Measurements from ENCODE around the gene IL17REL.
A peak's percentile ranks its signal among the peaks of the same experiment; 100 is the strongest.
"Not testable (repeated sequence)": the region's sequence is repeated elsewhere in the genome, so short reads cannot be mapped to it uniquely, and the experiment has no call there.

Gene IL17REL

DNA sequence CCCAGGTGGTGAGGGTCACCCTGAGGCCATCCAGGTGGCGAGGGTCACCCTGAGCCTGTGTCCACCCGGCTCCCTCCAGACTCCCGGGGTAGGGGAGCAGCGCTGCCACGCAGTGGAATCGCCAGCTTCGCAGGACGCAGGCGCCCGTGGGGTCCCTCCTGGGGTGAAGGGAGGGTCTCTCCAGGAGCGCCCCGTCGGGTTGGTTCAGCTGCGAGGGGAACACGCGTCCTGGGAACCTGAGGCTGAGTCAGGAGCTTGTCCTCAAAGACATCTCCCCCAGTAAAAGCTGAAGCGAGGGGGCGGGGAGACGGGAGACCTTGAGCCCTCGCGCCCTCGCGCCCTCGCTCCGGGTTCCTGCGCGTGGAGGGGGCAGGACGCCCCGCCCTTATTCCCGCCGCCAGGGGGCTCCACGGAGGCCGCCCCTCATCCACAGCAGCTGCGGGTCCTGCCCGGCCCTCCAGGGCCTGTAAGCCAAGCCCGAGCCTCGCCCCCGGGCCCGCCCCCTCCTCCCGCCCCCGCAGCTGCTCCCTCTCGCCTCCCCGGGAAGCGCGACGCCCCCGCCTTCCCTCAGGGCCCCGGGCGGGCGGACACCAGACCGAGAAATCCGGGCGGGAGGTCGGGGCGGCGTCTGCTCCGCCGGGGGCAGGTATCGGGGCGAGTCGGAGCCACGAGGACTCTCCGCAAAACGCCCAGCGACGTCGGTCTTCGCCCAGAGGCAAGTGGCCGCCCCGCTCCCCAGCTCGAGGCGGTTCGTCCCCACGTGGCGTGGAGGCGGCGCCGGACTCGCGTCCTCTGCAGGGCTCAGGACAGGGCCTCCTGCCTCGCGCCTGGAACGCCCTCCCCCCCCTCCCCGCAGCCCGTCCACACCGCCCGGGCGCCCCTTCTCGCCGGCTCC lies 29.2 kb downstream of the IL17REL start:
- peak; percentile 49 for DNase-seq

DNA sequence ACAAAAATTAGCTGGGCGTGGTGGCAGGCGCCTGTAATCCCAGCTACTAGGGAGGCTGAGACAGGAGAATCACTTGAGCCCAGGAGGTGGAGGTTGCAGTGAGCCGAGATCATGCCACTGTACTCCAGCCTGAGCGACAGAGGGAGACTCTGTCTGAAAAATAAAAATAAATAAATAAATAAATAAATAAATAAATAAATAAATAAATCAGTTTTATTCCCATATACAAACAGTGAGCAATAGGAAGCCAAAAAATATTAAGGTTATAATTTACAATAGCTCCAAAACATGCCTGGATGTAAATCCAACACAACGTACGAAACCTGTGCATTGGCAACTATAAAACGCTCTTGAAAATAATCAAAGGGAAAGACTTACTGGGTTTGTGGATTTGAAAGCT lies 30.8 kb downstream of the IL17REL start:
- DNase-seq = not testable (repeated sequence)

DNA sequence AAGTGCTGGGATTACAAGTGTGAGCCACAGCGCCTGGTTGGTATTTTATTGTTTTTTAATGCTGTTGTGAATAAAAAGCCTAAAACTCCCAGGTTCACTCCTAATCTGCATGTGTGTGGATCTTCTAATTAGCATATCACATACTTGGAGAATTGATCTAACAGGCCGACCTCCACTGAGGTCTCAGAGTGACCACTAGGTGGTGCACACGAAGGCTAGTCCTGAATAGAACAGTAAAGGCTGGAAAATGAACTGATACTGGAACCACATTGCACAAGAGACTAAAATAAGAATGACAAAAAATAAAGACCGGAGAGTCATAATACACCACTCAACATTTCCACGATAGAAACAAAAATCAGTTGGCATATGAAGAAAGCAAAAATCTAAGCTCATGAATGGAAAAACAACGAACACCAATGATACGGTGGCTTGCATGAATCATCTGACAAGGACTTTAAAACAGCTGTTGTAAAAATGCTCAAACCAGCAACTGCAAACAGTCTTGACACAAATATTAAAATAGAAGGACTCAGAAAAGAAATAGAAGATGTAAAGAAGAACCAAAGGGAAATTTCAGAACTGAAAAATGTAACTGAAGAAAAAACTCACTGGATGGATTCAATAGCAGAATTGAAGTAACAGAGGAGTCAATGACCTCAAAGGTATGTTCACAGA lies 32.8 kb downstream of the IL17REL start:
- peak; percentile 33 for DNase-seq

GRCh38 chr22:49977578-49977977 lies 35.0 kb downstream of the IL17REL start:
- DNase-seq = no peak

- DNase-seq = peak; percentile 34
Observed at GRCh38 chr22:49976439-49977175, 36.0 kb downstream of the IL17REL start.

GRCh38 chr22:49975543-49976389 lies 36.8 kb downstream of the IL17REL start:
- peak; percentile 44 for DNase-seq

- no peak for DNase-seq
Observed at GRCh38 chr22:49973018-49973961, 39.3 kb downstream of the IL17REL start.

GRCh38 chr22:49972163-49973017 lies 40.2 kb downstream of the IL17REL start:
- peak; percentile 37 for DNase-seq

DNA sequence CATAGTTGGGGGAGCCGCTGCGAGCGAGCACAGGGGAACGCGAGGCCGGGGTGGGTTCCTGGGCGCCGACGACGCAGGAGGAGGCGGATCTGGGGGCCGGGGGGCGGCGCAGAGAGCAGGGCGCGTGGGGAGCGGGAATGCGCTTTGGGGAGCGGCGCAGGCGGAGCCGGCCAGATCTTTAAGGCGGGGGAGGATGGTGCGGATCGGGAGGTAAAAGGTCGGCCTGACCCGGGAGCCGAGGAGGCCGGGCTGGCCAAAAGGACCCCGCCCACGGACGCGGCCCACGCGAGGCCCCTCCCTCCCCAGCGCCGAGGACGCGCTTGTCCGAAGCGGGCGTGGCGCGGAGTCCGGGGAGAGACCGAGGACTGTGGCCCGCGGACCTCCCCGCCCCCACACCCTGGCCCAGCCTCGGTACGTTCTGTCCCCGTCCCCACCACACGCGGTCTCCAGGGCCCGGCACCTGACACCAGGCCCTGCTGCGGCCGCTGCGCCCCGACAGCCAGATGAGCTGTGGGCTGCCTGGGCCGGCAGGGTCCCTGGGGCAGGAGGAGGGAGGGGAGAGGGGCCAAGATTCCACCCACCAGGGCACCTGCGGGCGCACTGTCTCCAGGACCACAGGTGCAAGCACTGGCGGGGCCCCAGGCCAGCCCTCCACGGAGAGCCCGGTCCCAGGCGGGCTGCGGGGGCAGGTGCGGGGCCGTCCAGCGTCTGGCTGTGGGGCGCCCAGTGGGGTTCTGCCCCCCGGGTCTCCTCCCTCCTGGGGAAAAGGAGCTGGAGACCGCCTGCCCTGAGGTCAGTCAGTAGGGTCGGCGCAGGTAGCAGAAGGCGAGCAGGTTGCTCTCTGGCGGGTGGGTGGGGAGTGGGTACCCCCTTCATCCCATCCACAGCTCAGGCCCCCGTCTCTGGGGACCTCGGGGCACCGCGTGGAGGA lies 41.1 kb downstream of the IL17REL start:
- peak; percentile 73 for DNase-seq

DNA sequence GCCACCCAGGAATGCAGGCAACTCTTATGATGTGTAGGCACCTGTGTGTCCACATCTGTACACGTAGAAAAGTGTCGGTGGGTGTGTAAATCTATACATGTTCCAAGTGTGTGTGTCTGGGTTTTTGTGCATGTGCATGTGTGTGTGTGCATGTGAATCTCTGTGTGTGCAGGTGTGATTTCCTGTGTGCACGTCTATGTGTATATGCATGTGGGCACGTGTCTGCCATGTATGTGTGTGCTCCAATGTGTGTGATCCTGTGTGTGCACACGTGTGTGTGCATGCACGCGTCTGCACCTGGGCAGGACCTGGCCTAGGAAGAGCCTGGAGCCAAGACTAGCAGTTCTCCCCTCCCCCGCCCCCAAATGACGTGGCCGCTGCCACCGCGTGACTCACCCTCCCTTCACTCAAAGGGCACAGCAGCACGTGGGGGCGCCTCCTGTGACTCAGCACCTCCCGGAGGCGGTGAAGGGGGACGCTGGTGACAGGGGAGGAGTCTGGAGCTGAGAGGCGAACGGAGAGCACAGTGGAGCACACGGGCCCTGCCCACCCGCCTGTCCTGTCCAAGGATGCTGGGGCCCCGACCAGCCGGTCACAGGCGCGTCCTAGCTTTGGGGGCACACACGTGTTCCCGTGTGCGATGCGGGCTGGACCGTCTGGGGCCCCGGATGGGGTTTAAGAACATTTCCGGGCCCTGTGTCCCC lies 41.9 kb downstream of the IL17REL start:
- peak; percentile 91 for DNase-seq

GRCh38 chr22:49969751-49970527 lies 42.6 kb downstream of the IL17REL start:
- peak; percentile 37 for DNase-seq

- DNase-seq = peak; percentile 29
Observed at GRCh38 chr22:49968831-49969661, 43.5 kb downstream of the IL17REL start.

- peak; percentile 34 for DNase-seq
Observed at GRCh38 chr22:49968313-49968830, 44.2 kb downstream of the IL17REL start.

DNA sequence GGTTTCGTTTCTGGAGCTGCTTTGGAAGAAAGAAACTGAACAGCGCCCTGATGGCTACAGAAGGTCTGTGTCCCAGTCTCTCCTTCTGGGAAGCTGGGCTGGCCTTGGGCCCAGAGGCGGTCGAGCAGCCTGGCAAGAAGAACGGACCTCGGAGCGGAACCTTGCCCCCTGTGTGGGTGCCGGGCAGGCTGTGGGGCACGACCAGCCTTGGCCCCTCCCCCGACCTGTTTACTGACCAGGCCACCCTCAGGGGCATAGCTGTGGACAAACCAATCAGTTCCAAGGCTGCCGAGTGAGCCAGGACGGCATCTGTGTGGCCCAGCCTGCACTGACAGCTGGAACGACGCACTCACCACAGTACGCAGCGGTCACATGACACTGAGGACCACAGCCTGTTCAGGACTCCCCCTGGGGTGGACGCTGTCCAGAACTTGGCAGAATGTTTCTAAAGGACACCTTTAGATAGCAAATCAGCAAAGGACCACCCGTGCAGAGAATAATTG lies 44.8 kb downstream of the IL17REL start:
- DNase-seq = no peak

- peak; percentile 34 for DNase-seq
Observed at GRCh38 chr22:49966774-49967705, 45.5 kb downstream of the IL17REL start.
